ENCODE results near the gene CFAP70.
"Not testable (repeated sequence)": the region's sequence is repeated elsewhere in the genome, so short reads cannot be mapped to it uniquely, and the experiment has no call there.

Gene CFAP70

GRCh38 chr10:73307203-73307800, 51.4 kb downstream of the CFAP70 start:
- Mint-ChIP-seq H3K4me3 (no peak overlapping the region), H3K4me1 (ENCODE audit: low read depth) (no peaks in the 10 kb centered on the region), H3K36me3 (ENCODE audit: low read depth) (peaks cover 3% of the 10 kb centered on the region), H3K27me3 (ENCODE audit: low read depth) (peaks cover 13% of the 10 kb centered on the region), H3K27ac (no peak overlapping the region), H3K9me3 (peaks cover 17% of the 10 kb centered on the region)

DNA sequence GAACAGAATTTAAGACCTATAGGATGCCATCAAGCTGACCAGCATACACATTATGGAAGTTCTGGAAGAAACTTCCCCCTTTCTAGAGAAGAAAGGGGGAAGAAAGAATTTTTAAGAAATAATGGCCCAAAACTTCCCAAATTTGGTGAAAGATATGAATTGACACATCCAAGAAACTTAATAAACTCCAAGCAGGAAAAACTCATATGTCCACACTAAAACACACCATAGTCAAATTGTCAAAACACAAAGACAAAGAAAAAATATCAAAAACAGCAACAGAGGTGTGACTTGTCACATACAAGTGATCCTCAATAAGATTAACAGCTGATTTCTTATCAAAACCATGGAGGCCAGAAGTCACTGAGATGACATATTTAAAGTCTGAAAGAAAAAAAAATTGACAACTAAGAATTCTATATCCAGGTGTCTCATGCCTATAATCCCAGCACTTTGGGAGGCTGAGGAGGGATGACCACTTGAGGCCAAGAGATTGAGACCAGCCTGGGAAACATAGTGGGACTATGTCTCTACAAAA, 52.4 kb downstream of the CFAP70 start:
- peaks cover 9% of the 10 kb centered on the region for H3K27me3 Mint-ChIP-seq (ENCODE audit: low read depth)
- no peak overlapping the region for H3K27ac Mint-ChIP-seq
- peaks cover 3% of the 10 kb centered on the region for H3K36me3 Mint-ChIP-seq (ENCODE audit: low read depth)
- H3K4me1 Mint-ChIP-seq (ENCODE audit: low read depth), result no peaks in the 10 kb centered on the region
- H3K4me3 Mint-ChIP-seq, result no peak overlapping the region
- H3K9me3 Mint-ChIP-seq, result peaks cover 17% of the 10 kb centered on the region

GRCh38 chr10:73296946-73297345, 61.7 kb downstream of the CFAP70 start:
- Mint-ChIP-seq H3K27ac (no peak overlapping the region), H3K9me3 (no peaks in the 10 kb centered on the region), H3K27me3 (ENCODE audit: low read depth) (peaks cover 21% of the 10 kb centered on the region), H3K4me3 (no peak overlapping the region), H3K36me3 (ENCODE audit: low read depth) (no peaks in the 10 kb centered on the region), H3K4me1 (ENCODE audit: low read depth) (peaks cover 4% of the 10 kb centered on the region)

GRCh38 chr10:73293461-73293860, 65.2 kb downstream of the CFAP70 start:
- no peak overlapping the region for H3K27ac Mint-ChIP-seq
- H3K9me3 Mint-ChIP-seq, result peaks cover 4% of the 10 kb centered on the region
- H3K27me3 Mint-ChIP-seq (ENCODE audit: low read depth), result peaks cover 21% of the 10 kb centered on the region
- H3K4me1 Mint-ChIP-seq (ENCODE audit: low read depth), result peaks cover 4% of the 10 kb centered on the region
- no peak overlapping the region for H3K4me3 Mint-ChIP-seq
- peaks cover 4% of the 10 kb centered on the region for H3K36me3 Mint-ChIP-seq (ENCODE audit: low read depth)

DNA sequence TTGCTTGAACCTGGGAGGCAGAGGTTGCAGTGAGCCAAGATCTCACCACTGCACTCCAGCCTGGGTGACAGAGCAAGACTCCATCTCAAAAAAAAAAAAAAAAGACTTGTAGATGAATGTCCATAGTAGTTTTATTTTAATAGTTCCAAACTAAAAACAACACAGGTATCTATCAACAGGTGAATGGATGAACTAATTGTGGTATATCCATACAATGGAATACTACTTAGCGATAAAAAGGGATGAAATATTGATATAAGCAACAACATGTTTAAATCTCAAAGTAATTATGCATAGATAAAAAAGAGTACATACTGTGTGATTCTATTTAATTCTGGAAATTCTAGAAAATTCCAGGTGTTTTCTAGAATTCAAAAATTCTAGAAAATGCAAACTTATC, 68.7 kb downstream of the CFAP70 start:
- H3K4me3 Mint-ChIP-seq, result no peak overlapping the region
- no peaks in the 10 kb centered on the region for H3K4me1 Mint-ChIP-seq (ENCODE audit: low read depth)
- peaks cover 4% of the 10 kb centered on the region for H3K36me3 Mint-ChIP-seq (ENCODE audit: low read depth)
- peaks cover 4% of the 10 kb centered on the region for H3K9me3 Mint-ChIP-seq
- no peak overlapping the region for H3K27ac Mint-ChIP-seq
- H3K27me3 Mint-ChIP-seq (ENCODE audit: low read depth), result peaks cover 8% of the 10 kb centered on the region

GRCh38 chr10:73287441-73287840, 71.2 kb downstream of the CFAP70 start:
- peaks cover 4% of the 10 kb centered on the region for H3K36me3 Mint-ChIP-seq (ENCODE audit: low read depth)

DNA sequence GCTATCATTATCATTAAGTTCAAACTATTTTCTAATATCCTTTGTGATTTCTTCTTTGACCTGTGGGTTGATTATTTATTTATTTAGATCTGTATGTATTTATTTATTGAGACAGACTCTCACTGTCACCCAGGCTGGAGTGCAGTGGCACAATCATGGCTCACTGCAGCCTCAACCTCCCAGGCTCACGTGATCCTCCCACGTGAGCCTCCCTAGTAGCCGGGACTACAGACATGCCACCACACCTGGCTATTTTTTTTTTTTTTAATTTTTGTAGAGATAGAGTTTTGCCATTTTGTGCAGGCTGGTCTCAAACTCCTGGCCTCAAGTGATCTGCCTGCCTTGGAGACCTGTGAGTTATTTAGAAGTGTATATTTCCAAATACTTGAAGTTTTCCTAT, 77.6 kb downstream of the CFAP70 start:
- Mint-ChIP-seq H3K4me1 (ENCODE audit: low read depth) (no peaks in the 10 kb centered on the region), H3K27ac (no peak overlapping the region), H3K27me3 (ENCODE audit: low read depth) (peaks cover 19% of the 10 kb centered on the region), H3K36me3 (ENCODE audit: low read depth) (no peaks in the 10 kb centered on the region), H3K4me3 (no peak overlapping the region), H3K9me3 (no peaks in the 10 kb centered on the region)

More at GRCh38 chr10:73287441-73287840, 71.2 kb downstream of the CFAP70 start:
- no peak overlapping the region for H3K27ac Mint-ChIP-seq
- peaks cover 4% of the 10 kb centered on the region for H3K9me3 Mint-ChIP-seq
- no peaks in the 10 kb centered on the region for H3K4me1 Mint-ChIP-seq (ENCODE audit: low read depth)
- H3K27me3 Mint-ChIP-seq (ENCODE audit: low read depth), result no peaks in the 10 kb centered on the region
- no peak overlapping the region for H3K4me3 Mint-ChIP-seq

DNA sequence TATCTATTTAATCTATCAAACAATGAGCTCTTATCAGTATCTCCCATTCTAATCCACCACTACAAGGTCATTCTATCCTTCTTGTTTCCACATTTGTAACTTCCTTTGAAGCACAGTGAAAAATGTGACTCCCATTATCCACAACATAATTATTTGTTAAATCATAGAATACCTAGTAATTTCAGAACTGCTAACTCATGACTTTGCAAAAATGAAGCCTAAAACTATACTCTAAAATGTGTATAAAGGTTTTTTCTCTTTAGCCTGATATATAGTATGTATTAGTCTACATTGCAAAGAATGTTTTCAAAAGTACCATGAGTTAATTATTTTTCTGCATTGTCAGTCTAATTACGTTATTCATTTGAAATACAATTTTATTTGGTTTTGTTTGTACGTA, 94.2 kb downstream of the CFAP70 start:
- H3K27ac Mint-ChIP-seq, result no peak overlapping the region

DNA sequence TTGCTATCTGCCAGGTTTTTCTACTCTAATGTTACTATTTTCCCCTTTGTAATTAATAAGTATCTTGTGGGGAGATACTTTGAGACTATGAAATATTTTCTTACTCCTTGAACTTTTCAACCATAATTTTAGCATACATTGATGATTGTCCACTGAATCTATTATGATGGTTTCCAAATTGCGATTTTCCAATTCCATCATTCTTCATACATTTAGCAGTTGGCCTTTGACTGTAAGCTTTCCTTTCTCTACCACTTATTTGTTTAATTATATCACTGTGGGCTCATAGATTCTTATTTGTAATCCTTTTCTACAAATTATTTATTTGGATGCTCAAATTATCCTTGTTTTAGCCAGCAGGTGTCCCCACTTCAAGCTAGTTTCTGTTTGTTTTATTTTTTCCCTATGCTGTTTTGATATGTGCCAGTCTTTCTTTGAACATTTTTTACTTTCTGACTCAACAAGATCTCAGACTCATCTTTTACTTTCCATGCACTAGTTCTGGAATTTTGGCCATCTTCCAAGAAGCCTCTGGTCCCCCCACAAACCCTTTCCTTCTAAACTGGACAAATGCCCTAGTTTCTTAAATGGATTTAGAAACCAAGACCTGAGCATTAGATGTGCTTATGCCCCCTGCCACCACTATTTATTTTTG, 94.8 kb downstream of the CFAP70 start:
- Mint-ChIP-seq H3K27ac (no peak overlapping the region), H3K4me1 (ENCODE audit: low read depth) (no peaks in the 10 kb centered on the region), H3K9me3 (peaks cover 4% of the 10 kb centered on the region), H3K27me3 (ENCODE audit: low read depth) (peaks cover 7% of the 10 kb centered on the region), H3K36me3 (ENCODE audit: low read depth) (no peaks in the 10 kb centered on the region), H3K4me3 (no peak overlapping the region)

More for the DNA sequence above, 94.2 kb downstream of the CFAP70 start:
- no peaks in the 10 kb centered on the region for H3K4me1 Mint-ChIP-seq (ENCODE audit: low read depth)
- peaks cover 7% of the 10 kb centered on the region for H3K27me3 Mint-ChIP-seq (ENCODE audit: low read depth)
- H3K4me3 Mint-ChIP-seq, result no peak overlapping the region
- no peaks in the 10 kb centered on the region for H3K36me3 Mint-ChIP-seq (ENCODE audit: low read depth)
- no peaks in the 10 kb centered on the region for H3K9me3 Mint-ChIP-seq

DNA sequence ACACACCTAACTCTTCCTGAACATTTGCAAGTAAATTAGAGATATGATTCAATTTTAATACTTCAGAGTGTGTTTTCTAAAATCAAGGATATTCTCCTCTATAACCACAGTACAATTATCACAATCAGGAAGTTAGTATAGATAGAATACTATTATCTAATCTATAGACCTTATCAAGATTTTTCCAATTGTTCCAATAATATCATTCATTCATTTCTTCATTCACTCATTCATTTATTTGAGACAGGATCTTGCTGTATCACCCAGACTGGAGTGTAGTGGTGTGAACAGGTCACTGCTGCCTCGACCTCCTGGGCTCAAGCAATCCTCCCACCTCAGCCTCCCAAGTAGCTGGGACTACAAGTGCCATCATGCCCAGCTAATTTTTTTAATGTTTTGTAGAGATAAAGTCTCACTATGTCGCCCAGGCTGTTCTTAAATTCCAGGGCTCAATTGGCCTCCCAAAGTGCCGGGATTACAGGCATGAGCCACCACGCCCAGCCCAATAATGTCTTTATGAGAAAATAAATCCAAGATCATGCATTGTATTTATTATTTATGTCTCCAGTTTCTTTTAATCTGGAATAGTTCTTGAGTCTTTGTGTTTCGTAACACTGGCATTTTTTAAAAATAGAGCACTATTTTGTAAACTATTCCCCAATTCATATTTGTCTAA, 95.6 kb downstream of the CFAP70 start:
- H3K27me3 Mint-ChIP-seq (ENCODE audit: low read depth), result peaks cover 7% of the 10 kb centered on the region
- H3K4me3 Mint-ChIP-seq, result no peak overlapping the region
- H3K9me3 Mint-ChIP-seq, result peaks cover 8% of the 10 kb centered on the region
- H3K27ac Mint-ChIP-seq, result no peak overlapping the region
- H3K36me3 Mint-ChIP-seq (ENCODE audit: low read depth), result no peaks in the 10 kb centered on the region
- H3K4me1 Mint-ChIP-seq (ENCODE audit: low read depth), result no peaks in the 10 kb centered on the region

GRCh38 chr10:73262105-73262730, 96.4 kb downstream of the CFAP70 start:
- H3K36me3 Mint-ChIP-seq (ENCODE audit: low read depth), result no peaks in the 10 kb centered on the region
- H3K4me1 Mint-ChIP-seq (ENCODE audit: low read depth), result no peaks in the 10 kb centered on the region
- no peak overlapping the region for H3K4me3 Mint-ChIP-seq
- H3K27me3 Mint-ChIP-seq (ENCODE audit: low read depth), result peaks cover 4% of the 10 kb centered on the region
- peaks cover 8% of the 10 kb centered on the region for H3K9me3 Mint-ChIP-seq
- no peak overlapping the region for H3K27ac Mint-ChIP-seq

DNA sequence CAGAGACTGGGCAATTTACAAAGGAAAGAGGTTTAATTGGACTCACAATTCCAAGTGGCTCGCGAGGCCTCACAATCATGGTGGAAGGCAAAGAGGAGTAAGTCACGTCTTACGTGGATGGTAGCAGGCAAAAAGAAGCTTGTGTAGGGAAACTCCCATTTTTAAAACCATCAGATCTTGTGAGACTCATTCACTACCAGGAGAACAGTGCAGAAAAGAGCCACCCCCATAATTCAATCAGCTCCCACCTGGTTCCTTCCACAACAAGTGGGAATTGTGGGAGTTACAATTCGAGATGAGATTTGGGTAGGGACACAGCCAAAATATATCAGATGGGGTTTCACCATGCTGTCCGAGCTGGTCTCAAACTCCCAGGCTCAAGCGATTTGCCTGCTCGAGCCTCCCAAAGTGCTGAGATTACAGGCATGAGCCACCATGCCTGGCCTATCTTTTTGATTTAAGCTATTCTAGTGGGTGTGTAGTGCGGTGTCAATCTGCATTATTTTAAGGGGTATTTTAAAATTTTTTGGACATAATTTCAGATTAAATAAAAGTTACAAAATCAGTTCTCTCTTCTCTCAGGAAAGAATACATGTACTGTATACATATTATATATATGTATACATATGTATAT, 97.2 kb downstream of the CFAP70 start:
- H3K4me1 Mint-ChIP-seq (ENCODE audit: low read depth), result no peaks in the 10 kb centered on the region
- no peaks in the 10 kb centered on the region for H3K36me3 Mint-ChIP-seq (ENCODE audit: low read depth)
- peaks cover 8% of the 10 kb centered on the region for H3K9me3 Mint-ChIP-seq
- peaks cover 4% of the 10 kb centered on the region for H3K27me3 Mint-ChIP-seq (ENCODE audit: low read depth)
- H3K4me3 Mint-ChIP-seq, result no peak overlapping the region
- no peak overlapping the region for H3K27ac Mint-ChIP-seq

DNA sequence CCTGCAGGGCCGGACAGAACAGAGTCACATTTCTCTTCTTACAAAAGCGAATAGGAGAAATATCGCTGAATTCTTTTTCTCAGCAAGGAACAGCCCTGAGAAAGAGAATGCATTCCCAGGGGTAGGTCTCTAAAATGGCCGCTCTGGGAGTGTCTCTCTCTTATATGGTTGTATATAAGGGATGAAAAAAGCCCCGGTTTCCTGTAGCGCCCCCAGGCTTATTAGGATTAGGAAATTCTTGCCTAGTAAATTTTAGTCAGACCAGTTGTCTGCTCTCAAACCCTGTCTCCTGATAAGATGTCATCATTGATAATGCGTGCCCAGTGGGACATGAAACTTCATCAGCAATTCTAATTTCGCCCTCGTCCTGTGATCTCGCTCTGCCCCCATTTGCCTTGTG, 100.1 kb downstream of the CFAP70 start:
- H3K36me3 Mint-ChIP-seq (ENCODE audit: low read depth); H3K27me3 Mint-ChIP-seq (ENCODE audit: low read depth); H3K4me1 Mint-ChIP-seq (ENCODE audit: low read depth); H3K4me3 Mint-ChIP-seq; H3K27ac Mint-ChIP-seq; H3K9me3 Mint-ChIP-seq: not testable (repeated sequence)

DNA sequence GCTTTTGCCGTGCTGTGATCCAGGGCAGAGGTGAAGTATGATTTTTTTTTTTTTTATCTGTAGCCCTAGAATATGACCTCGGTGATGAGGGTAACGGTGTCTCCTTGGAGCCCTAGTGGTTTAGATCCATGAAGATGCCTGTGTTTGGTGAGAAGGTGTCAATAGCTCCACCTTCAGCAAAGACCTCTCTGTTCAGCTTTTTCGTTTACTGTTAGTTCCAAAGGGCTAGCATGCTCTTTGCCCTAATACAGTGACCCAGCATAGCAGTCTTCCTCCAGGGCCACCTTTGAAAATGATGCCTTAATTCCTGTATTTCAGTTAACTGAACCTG, 105.5 kb downstream of the CFAP70 start:
- Mint-ChIP-seq H3K4me1 (ENCODE audit: low read depth) (peaks cover 15% of the 10 kb centered on the region), H3K27me3 (ENCODE audit: low read depth) (no peaks in the 10 kb centered on the region), H3K27ac (peak overlapping the region; percentile 96), H3K9me3 (peaks cover under 1% of the 10 kb centered on the region), H3K36me3 (ENCODE audit: low read depth) (peaks cover 22% of the 10 kb centered on the region), H3K4me3 (peak overlapping the region; percentile 97)
